Mucosa of stomach (tissue), 1 donor: ENCODE results near the gene PPDPF.

Experiments
- H3K27me3 ChIP-seq: one replicate; pipeline ENCODE4 v1.7.0; 2013; ENCODE audit warnings: mild to moderate bottlenecking, low read length; ENCODE audit not compliant: control insufficient read depth, insufficient read depth
- H3K36me3 ChIP-seq: one replicate; pipeline ENCODE4 v1.7.0; 2013; ENCODE audit warnings: low read length; ENCODE audit not compliant: control insufficient read depth, insufficient read depth
- H3K4me1 ChIP-seq: one replicate; pipeline ENCODE4 v1.7.0; 2013; ENCODE audit warnings: mild to moderate bottlenecking, low read length; ENCODE audit not compliant: control insufficient read depth, insufficient read depth
- H3K4me3 ChIP-seq: one replicate; pipeline ENCODE4 v1.7.0; 2013; ENCODE audit warnings: low read length
- H3K9ac ChIP-seq: one replicate; pipeline ENCODE4 v1.7.0; 2013; ENCODE audit warnings: mild to moderate bottlenecking, low read length, moderate library complexity
- H3K9me3 ChIP-seq: one replicate; pipeline ENCODE4 v1.7.0; 2013; ENCODE audit warnings: mild to moderate bottlenecking, low read length, moderate library complexity; ENCODE audit not compliant: control insufficient read depth
- donor health status: Pancreatic carcinoma.

Gene PPDPF

GRCh38 chr20:63539092-63539430, 18.5 kb downstream of the PPDPF start:
- Histone ChIP-seq H3K4me1 (peaks cover 31% of the 10 kb centered on the region), H3K36me3 (no peaks in the 10 kb centered on the region), H3K9ac (peak overlapping the region; percentile 15), H3K9me3 (no peaks in the 10 kb centered on the region), H3K27me3 (no peaks in the 10 kb centered on the region), H3K4me3 (no peak overlapping the region)

- H3K27me3 ChIP-seq: no peaks in the 10 kb centered on the region
Measured at GRCh38 chr20:63539441-63540370, 19.1 kb downstream of the PPDPF start.

GRCh38 chr20:63540417-63541186, 20.0 kb downstream of the PPDPF start:
- Histone ChIP-seq H3K4me1 (peaks cover 28% of the 10 kb centered on the region), H3K36me3 (no peaks in the 10 kb centered on the region), H3K27me3 (peaks cover 4% of the 10 kb centered on the region), H3K4me3 (no peak overlapping the region), H3K9ac (no peak overlapping the region), H3K9me3 (no peaks in the 10 kb centered on the region)

More at GRCh38 chr20:63539441-63540370, 19.1 kb downstream of the PPDPF start:
- Histone ChIP-seq H3K4me3 (no peak overlapping the region), H3K36me3 (no peaks in the 10 kb centered on the region), H3K9me3 (no peaks in the 10 kb centered on the region), H3K9ac (no peak overlapping the region), H3K4me1 (peaks cover 27% of the 10 kb centered on the region)

- H3K4me1 ChIP-seq: peaks cover 33% of the 10 kb centered on the region
- no peaks in the 10 kb centered on the region for H3K36me3 ChIP-seq
- no peaks in the 10 kb centered on the region for H3K9me3 ChIP-seq
- no peak overlapping the region for H3K9ac ChIP-seq
- H3K4me3 ChIP-seq: no peak overlapping the region
- H3K27me3 ChIP-seq: peaks cover 11% of the 10 kb centered on the region
Measured at GRCh38 chr20:63541371-63541770, 20.8 kb downstream of the PPDPF start.

- Histone ChIP-seq H3K27me3 (peaks cover 18% of the 10 kb centered on the region), H3K4me1 (peaks cover 33% of the 10 kb centered on the region), H3K4me3 (no peak overlapping the region), H3K36me3 (no peaks in the 10 kb centered on the region), H3K9ac (no peak overlapping the region), H3K9me3 (no peaks in the 10 kb centered on the region)
Measured at GRCh38 chr20:63542031-63542559, 21.5 kb downstream of the PPDPF start.

GRCh38 chr20:63542696-63543095, 22.1 kb downstream of the PPDPF start:
- Histone ChIP-seq H3K27me3 (peaks cover 22% of the 10 kb centered on the region), H3K9ac (no peak overlapping the region), H3K36me3 (no peaks in the 10 kb centered on the region), H3K4me3 (no peak overlapping the region), H3K9me3 (no peaks in the 10 kb centered on the region), H3K4me1 (peaks cover 29% of the 10 kb centered on the region)

- Histone ChIP-seq H3K27me3 (peaks cover 26% of the 10 kb centered on the region), H3K4me1 (peaks cover 33% of the 10 kb centered on the region), H3K4me3 (no peak overlapping the region), H3K36me3 (no peaks in the 10 kb centered on the region), H3K9ac (no peak overlapping the region), H3K9me3 (no peaks in the 10 kb centered on the region)
Measured at GRCh38 chr20:63543131-63543530, 22.6 kb downstream of the PPDPF start.

- no peaks in the 10 kb centered on the region for H3K9me3 ChIP-seq
- no peak overlapping the region for H3K9ac ChIP-seq
- H3K27me3 ChIP-seq: peaks cover 32% of the 10 kb centered on the region
- no peak overlapping the region for H3K4me3 ChIP-seq
- peaks cover 30% of the 10 kb centered on the region for H3K4me1 ChIP-seq
- no peaks in the 10 kb centered on the region for H3K36me3 ChIP-seq
Measured at GRCh38 chr20:63543733-63544132, 23.2 kb downstream of the PPDPF start.

- no peak overlapping the region for H3K9ac ChIP-seq
- peaks cover 35% of the 10 kb centered on the region for H3K27me3 ChIP-seq
- no peak overlapping the region for H3K4me3 ChIP-seq
- H3K9me3 ChIP-seq: no peaks in the 10 kb centered on the region
- H3K36me3 ChIP-seq: no peaks in the 10 kb centered on the region
- H3K4me1 ChIP-seq: peaks cover 23% of the 10 kb centered on the region
Measured at GRCh38 chr20:63544241-63544957, 23.8 kb downstream of the PPDPF start.

- no peaks in the 10 kb centered on the region for H3K36me3 ChIP-seq
- no peak overlapping the region for H3K4me3 ChIP-seq
- H3K9me3 ChIP-seq: no peaks in the 10 kb centered on the region
- peaks cover 37% of the 10 kb centered on the region for H3K27me3 ChIP-seq
- H3K4me1 ChIP-seq: peaks cover 22% of the 10 kb centered on the region
- H3K9ac ChIP-seq: no peak overlapping the region
Measured at GRCh38 chr20:63544958-63545516, 24.5 kb downstream of the PPDPF start.

GRCh38 chr20:63545814-63546213, 25.2 kb downstream of the PPDPF start:
- Histone ChIP-seq H3K9ac (no peak overlapping the region), H3K4me1 (peaks cover 22% of the 10 kb centered on the region), H3K27me3 (peaks cover 38% of the 10 kb centered on the region), H3K9me3 (no peaks in the 10 kb centered on the region), H3K4me3 (no peak overlapping the region), H3K36me3 (no peaks in the 10 kb centered on the region)
